Measurements from ENCODE around the gene KIAA0825.

DNA sequence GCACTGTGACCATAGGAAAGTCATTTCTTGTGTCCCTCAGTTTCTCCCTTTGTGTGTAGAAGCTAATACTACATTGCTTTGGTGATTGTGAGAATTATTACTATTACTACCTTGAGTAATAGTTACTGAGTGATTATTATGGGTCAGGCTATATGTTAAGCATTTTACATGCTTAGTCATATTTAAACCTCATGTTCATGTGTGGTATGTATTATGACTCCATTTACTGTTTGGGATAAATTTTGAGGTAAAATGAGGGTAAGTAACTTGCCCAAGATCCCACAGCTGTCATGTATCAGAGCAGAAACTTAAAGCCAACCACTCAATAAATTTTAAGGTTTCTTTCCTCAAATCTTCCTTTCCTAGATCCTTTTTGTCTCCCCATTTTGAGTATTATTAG, 28.4 kb upstream of the KIAA0825 start:
- TF ChIP-seq, protein P1, sequence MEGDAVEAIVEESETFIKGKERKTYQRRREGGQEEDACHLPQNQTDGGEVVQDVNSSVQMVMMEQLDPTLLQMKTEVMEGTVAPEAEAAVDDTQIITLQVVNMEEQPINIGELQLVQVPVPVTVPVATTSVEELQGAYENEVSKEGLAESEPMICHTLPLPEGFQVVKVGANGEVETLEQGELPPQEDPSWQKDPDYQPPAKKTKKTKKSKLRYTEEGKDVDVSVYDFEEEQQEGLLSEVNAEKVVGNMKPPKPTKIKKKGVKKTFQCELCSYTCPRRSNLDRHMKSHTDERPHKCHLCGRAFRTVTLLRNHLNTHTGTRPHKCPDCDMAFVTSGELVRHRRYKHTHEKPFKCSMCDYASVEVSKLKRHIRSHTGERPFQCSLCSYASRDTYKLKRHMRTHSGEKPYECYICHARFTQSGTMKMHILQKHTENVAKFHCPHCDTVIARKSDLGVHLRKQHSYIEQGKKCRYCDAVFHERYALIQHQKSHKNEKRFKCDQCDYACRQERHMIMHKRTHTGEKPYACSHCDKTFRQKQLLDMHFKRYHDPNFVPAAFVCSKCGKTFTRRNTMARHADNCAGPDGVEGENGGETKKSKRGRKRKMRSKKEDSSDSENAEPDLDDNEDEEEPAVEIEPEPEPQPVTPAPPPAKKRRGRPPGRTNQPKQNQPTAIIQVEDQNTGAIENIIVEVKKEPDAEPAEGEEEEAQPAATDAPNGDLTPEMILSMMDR (IDR thresholded peaks at IDR 0.05; ENCODE audit: low read depth, low read length): no peak
- no peak for TF ChIP-seq POLR2A (IDR thresholded peaks at IDR 0.05; ENCODE audit: extremely low read depth, insufficient read length)
- TF ChIP-seq, protein P2, sequence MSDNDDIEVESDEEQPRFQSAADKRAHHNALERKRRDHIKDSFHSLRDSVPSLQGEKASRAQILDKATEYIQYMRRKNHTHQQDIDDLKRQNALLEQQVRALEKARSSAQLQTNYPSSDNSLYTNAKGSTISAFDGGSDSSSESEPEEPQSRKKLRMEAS (IDR thresholded peaks at IDR 0.05; ENCODE audit: low read depth, low read length): no peak
